ENCODE data around the gene CIAO2A. TPM values are rescaled to one million over a fixed set of nuclear protein-coding genes. Genes with fewer than 3 reads are reported as not detected.
"Not testable (repeated sequence)": the region's sequence is repeated elsewhere in the genome, so short reads cannot be mapped to it uniquely, and the experiment has no call there.

CIAO2A gene
- polyA plus RNA-seq, 4 donors: 53.3 to 119 (median 87.9) TPM

DNA sequence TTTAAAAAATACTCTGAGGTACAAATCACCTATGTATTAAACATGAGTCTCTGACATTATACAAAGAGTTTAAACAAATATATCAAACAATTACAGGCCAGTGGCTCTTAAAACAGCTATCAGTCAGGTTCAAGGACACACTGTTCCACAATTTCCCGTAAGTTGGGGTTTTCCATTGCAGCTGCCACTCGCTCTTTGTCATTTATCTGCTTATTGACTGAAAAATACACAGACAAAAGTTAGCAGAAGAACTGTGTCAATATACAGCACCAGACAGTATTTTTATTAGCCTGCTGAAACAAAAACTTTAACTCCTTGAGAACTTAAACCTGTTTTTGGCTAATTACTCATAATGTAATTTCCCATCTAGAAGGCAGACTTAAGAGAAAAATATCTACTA is 20.8 kb downstream of the CIAO2A start:
- DNase-seq (ENCODE audit: low read depth in 4 of 4, low spot score in 3 of 4): no peak

DNA sequence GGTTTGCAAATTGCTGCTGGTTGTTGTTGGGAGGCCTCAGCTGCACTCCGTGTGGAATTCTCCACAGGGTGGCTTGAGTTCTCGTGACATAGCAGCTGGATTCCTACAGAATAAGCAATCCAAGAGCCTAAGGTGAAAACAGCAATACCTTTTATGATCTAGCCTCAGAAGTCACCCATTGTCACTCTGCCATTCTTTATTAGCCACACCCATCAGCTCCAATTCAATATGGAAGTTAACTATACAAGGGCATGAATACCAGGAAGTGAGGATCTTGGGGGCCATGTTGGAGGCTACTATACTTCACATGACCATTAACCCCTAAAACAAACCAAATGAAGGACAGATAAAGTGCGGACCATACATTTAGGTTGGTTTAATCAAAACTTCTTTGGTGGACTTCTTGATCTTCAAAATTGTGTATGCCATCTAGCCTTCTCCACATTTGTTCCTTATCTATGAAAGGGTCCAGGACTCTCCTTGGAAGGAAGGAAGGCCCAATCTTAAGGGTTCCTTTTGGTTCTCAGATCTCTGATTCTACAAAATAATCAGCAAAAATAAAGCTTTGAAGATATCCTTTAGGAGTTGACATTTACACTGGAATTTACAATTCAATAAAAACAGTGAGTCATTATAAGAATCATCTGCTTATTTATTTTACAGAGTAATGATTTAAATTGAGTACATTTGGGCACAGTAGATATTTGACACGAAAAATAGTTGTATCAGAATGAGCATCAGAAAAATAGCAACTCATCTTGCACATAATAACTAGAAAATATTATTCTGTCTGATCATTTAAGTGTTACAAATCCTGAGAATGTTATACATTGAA is 21.5 kb downstream of the CIAO2A start:
- no peak for DNase-seq (ENCODE audit: low read depth in 4 of 4, low spot score in 3 of 4)

DNA sequence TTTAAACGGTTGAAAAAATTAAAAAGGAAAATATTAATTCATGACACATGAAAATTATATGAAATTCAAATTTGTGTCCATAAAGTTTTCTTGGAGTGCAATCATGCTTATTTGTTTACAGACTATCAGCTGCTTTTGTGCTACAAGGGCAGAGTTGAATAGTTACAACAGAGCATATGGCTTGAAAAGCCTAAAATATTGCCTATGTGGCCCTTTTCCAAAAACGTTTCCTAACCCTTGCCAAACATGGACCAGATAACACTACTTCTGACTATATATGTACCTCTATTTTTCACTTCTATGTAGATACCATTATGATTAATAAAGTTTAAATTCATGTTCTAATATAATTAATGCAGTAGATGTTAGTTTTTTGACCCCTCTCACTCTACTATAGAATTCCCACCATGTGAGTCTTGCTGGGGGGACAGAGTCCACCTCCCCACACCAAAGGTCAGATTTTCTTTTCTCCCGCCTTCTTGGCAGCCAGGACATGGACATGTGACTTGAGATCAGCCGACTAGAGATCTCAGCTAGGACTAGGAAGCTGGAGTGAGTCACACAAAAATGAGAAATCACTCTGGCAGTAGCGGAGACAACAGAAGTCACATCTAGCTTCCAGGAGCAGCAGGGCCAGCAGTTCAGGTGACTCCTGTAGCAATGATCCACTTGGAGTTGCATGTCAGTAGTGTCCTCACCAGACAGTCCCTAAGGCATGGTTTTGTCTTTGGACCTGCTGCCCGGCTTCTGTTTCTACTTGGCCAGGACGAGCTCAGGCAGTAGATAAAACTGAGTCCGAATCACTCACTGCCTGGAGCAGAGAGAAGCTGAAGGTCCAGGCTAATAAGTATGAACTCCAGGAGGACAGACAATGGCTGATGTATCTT is 22.4 kb downstream of the CIAO2A start:
- no peak for DNase-seq (ENCODE audit: low read depth in 4 of 4, low spot score in 3 of 4)

DNA sequence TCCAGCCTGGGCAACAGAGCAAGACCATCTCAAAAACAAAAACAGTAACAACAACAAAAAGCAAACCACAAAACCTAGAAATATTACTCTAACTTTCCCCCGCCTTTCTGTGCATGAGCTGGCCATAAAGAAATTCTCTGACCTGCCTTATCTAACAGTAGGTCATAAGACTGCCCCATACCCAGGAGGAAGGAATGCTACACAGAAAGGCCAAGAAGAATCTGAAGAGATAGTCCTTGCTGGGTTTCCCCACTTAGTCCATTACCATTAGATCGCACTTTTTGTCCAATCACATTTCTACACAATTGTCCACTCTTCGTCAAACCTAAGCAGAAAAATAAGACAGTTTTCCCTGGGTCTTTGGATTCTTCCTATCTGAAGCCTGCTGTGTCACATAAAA is 23.5 kb downstream of the CIAO2A start:
- DNase-seq (ENCODE audit: low read depth in 4 of 4, low spot score in 3 of 4): no peak

DNA sequence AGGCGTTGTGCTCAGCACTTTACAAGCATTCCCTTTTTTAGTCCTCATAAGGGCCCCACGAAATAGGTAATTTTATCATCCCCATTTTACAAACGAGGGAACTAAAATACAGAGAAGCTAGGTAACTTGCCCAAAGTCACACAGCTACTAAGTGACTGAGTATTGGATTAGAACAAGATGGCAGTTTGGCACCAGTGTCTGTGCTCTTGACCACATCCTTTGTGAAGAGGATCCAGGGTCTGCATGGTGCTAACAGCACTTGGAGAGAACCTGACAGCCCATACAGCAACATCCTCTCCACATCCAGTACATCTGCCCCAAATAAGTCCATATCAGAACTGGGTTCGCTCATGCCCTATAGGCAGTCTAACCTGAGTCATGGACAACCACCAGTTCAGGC is 25.5 kb downstream of the CIAO2A start:
- no peak for DNase-seq (ENCODE audit: low read depth in 4 of 4, low spot score in 3 of 4)

DNA sequence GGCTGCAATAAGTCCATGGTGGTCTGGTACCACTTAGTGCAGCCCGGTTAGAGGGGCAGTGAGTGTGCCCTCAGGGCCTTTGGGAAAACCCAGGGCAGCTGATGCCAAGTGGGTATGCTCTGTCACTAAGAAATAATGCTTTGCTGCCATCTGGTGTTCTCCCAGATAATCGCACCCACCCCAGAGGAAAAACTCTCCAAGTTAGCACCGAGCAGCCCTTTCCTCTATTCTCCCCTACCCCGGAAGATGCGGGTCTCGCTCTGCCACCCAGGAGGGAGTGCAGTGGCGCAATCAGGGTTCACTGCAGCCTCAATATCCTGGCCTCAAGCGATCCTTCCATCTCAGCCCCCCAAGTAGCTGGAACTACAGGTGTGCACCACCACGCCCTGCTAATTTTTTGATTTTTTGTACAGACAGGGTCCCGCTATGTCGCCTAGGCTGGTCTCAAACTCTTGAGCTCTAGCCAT is 26.0 kb downstream of the CIAO2A start:
- peak in 3 of 4 donors; percentile 18 to 46 (median 31) for DNase-seq (ENCODE audit: low read depth in 4 of 4, low spot score in 3 of 4)

DNA sequence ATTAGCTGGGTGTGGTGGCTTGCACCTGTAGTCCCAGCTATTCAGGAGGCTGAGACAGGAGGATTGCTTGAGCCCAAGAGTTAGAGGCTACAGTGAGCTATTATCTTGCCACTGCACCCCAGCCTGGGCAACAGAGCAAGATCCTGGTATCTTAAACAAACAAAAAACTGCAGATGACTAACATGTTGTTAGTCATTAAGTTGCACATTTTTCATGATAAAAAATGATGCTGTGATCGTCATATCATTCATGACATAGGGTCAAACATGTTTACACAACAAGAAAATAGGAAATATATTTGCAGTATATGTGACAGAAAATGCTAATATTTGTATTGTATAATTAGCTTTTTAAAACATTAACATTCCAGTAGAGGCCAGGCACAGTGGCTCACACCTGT is 27.2 kb downstream of the CIAO2A start:
- no peak for DNase-seq (ENCODE audit: low read depth in 4 of 4, low spot score in 3 of 4)

DNA sequence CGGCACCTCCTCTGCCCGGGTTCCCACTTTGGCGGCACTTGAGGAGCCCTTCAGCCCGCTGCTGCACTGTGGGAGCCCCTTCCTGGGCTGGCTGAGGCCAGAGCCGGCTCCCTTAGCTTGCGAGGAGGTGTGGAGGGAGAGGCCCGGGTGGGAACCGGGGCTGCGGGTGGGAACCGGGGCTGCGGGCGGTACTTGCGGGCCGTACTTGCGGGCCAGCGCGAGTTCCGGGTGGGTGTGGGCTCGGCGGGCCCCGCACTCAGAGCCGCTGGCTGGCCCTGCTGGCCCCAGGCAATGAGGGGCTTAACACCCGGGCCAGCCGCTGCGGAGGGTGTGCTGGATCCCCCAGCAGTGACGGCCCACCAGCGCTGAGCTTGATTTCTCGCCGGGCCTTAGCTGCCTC is 32.9 kb downstream of the CIAO2A start:
- DNase-seq (ENCODE audit: low read depth in 4 of 4, low spot score in 3 of 4): no peak

DNA sequence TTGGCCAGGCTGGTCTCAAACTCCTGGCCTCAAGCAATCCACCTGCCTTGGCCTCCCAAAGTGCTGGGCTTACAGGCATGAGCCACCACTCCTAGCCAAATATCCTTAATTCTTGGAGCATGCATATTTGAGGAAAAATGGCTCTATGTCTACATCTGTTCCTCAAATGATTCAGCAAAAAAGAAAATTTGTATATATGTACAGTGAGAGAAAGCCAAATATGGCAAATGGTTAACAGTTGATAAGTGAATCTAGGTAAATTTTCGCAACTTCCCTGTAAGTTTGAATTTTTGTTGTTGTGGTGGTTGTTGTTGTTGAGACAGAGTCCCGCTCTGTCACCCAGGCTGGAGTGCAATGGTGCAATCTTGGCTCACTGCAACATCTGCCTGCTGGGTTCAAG is 34.5 kb downstream of the CIAO2A start:
- DNase-seq (ENCODE audit: low read depth in 4 of 4, low spot score in 3 of 4): not testable (repeated sequence)

DNA sequence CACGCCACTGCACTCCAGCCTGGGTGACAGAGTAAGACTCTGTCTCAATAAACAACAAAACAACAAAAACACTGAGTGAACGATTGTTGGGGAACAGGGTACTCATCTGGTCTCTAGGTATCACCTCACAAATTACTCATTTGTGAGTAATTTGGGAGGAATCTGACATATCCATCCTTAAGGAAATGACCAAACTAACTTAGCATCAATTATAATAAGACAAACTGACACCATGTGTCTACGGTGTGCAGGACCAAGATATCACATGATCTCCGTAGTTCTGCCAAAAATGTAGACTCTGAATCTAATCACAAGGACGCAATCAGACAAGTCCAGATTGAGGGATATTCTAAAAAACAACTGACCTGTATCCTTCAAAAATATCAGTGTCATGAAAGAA is 35.4 kb downstream of the CIAO2A start:
- no peak for DNase-seq (ENCODE audit: low read depth in 4 of 4, low spot score in 3 of 4)

DNA sequence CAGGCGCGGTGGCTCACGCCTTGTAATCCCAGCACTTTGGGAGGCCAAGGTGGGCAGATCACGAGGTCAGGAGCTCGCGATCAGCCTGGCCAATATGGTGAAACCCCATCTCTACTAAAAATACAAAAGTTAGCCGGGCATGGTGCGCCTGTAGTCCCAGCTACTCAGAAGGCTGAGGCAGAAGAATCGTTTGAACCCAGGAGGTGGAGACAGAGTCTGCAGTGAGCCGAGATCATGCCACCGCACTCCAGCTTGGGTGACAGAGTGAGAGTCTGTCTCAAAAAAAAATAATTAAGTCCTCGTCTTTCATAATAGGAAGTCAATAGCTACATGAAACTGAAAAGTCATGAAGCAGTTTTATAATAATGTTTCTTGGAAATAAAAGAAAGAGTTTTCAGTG is 40.0 kb downstream of the CIAO2A start:
- DNase-seq (ENCODE audit: low read depth in 4 of 4, low spot score in 3 of 4): not testable (repeated sequence)

DNA sequence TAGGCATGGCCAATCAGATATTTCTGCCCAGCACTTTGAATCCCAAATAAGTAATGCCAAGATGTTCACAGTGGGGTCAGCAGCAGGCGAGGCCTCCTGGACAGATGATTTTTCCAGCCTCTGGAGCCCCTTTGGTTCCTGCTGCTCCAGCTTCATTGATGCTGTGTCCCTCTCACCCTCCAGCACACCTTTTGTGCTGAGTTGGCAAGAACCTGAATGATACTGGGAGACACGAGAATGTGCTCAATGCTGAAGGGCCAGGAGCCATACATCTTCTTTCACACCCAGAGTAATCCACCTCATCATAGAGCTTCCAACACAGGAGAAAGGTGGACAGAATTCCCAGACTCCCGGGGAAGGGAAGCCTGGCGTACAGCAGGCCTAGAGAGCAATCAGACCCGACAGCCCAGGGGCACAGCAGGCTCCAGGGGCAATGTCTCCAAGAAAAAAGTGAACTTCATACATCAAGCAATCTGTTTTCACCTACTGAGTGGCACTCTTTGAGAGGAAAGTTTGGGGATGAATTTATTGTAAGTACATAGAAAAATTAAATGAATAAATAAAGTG is 40.6 kb downstream of the CIAO2A start:
- DNase-seq (ENCODE audit: low read depth in 4 of 4, low spot score in 3 of 4): no peak

DNA sequence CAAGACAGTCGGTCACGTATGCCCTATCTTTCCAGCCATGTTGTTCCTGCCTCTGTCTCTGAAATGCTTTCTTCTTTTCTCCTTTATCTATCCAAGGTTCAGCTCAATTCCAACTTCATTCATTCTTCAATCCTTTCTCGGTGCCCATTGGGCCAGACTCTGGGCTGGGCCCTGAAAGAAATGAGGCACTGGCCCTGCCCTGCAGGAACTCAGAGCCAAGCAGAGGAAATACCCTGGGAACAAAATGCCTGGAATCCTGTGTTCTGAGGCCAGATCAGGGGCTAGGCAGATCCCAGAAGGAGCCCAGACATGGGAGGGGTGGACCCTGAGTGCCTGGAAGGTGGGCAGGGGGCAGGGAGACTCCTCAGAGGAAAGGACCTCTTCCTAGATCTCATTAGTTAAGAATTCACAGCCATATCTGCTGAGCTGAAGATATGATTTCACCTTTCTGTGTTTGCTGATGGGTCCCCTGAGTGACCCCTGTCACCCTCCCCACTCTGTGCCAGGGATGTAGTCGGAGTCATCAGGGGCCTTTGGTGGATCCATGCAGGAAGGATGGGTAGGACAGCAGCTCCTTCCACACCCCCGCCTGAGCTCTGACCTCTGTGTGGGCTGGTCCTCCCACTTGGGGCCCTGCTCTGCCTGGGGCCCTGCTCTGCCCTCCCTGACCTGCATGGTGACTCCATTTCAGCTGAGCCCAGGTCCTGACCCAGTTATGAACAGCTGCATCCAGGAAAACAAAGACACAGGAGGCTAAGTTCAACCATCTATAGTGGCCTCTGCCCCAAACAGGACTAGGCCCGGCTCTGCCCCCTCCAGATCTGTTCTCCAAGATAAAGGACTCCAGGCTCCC is 42.0 kb downstream of the CIAO2A start:
- DNase-seq (ENCODE audit: low read depth in 4 of 4, low spot score in 3 of 4): no peak

DNA sequence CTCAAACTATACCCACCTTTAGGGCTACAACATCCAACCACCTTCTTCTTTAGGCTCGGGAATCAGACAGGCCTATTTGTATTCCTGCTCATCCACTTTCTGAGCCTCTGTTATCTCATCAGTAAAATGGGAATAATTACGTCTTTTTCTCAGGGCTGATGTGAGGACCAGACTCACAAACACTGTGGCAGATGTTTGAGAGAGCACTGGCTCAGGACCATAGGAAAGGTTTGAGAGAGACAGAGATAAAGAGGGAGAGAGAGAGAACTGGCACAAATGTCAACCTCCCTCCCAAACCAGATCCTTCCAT is 42.6 kb downstream of the CIAO2A start:
- no peak for DNase-seq (ENCODE audit: low read depth in 4 of 4, low spot score in 3 of 4)

DNA sequence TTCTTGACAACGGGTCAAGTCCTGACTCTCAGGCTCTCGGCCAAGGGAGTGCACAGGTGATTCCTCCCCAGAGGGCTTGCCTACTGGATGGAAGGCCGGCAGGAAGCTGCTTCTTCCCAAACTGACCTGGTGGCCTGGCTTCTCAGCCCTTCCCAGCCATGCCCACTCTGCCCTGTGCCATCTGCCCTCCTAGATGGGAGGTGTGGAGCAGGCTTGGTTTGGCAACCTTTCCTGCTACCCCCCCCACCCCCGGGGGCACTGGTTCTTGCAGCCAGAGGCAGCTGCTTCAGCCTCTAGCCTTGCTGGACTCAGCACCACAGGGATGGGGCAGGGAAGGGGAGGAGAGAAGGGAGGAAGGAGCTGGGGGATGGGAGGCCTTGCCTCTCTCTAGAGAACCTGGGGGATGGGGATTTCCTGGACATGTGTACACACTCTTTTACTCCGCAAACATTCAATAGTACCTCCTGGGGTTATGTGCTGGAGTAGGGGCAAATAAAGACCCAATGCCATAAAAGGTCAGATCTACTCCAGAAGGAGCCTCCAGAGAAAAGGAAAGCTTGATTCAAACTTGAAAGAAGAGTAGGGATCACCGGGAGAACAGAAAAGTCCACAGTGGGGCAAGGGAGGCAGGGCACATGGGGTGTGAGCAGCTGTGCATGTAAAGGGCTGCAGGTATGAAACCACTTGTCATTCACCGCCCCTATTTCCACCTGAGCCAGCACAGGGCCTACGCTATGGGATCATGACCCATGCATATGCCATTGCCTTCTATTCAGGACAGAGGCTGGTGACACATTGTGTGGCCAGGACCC is 43.2 kb downstream of the CIAO2A start:
- DNase-seq (ENCODE audit: low read depth in 4 of 4, low spot score in 3 of 4): no peak

DNA sequence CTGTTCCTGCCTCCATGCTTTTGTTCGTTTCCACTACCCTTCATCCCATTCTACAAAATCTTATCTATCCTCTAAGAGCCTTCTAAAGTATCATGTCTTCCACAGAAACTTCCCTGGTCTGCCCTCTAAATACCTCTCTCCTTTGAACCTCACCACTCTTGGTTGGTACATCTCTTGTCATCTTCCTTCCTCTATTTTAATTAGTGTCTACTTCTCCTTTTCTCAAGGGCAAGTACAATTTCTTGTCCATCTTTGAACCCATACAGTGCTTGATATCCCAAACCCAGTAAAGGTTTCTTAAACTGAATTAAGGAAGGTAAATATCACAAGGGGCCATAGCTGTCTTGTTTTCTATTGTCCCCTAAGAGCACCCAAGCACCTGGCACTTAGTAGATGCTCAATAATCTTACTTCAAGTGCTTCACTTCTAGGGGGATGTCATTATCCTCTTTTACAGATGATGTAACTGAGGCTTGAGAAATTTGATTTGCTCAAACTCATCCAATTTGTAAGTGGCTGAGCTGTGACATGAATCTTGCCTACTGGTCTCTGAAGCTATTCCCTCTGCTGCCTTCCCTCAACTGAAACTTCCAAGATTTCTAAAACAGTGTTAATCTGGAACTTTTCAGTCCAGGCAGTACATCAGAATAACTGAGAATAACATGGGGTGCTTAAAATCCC is 44.7 kb downstream of the CIAO2A start:
- no peak for DNase-seq (ENCODE audit: low read depth in 4 of 4, low spot score in 3 of 4)

DNA sequence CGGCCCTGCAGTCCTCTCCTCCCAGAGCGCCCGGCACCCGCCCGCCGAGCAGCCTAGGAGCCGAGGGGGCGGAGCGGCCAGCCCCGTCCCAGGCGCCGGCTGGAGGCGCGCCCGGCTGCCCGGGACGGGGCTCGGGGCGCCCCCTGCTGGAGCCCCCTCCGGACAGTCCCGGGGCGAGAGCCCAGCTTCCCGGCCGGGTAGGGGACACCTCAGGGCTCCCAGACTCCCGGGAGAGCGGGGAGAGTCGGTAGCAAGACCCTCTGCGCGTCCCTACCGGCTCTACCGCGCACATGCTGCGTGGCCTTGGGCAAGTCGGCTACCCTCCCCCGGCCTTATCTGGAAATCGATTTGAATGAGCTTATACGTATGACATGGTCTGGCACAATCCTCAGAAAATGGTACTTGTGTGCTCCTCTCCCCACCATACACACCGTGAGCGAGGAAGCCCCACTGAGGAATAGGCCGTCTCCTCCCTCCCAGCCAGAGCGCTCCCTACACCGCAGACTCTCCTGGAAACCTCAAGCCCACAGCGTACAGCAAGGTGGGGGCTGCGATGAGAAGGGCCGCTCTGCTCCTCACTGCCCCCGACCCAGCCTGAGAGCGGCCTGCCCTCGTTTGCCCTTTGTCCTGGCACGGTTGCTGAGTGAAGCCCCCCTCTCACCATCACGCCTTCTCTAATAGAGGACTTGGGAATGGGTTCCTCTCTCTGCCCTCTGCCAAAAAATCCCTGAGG is 47.1 kb downstream of the CIAO2A start, which contains the start of gene DAPK2:
DAPK2 (minus strand) TSS at position 65 of the 733 bp plus-strand sequence. CDS start 6,224 bp downstream, outside the sequence.
- DNase-seq (ENCODE audit: low read depth in 4 of 4, low spot score in 3 of 4): peak; percentile 14 to 55 (median 42)

DNA sequence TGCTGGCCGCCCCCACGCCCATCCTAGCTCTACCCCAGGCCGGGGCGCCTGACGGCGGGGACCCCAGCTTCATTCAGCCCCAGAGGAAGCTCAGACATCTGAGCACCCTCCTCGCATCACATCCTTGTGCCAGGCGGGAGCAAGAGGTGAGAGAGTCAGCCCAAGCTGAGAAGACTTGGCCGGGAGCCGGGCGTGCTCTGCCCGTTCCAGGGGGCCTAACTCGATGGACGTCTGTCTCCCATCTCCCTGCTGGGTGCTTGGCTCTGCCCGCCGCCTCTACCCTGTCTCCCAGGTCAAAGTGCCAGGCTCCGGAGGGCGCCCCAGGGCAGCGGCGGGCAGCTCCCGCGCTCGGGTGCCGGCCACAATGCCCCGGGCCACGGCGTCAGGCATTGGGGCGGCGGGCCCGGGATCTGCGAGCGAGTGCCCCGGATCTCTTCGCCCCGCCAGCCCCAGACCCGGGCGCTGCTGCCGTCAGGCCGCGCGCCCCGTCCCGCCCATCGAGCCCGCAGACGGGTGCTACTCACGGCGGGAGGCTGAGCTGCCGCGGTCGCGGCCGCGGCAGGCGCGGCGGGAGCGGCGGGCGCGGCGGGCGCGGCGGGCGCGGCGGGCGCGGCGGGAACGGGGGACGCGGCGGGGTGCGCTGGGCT is 47.7 kb downstream of the CIAO2A start:
- no peak for DNase-seq (ENCODE audit: low read depth in 4 of 4, low spot score in 3 of 4)

All from left renal pelvis (tissue), 4 donors.